ENCODE data around the gene CUL1.

DNA sequence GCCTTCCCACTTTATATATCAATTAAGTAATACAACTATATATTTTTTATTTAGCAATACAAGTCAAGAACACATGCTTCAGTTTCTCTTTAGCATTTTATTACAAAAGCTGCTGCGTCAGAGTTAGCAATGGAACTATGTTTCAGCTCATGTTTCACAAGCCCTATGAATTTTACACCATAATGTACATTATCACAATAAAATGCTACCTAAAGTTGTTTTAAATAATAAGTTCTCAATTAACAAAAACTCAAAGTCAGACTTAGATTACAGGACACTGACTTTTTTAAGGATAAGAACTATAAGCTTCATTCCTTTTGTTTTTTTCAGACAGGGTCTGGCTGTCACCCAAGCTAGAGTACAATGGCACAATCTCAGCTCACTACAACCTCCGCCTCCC lies 133.1 kb downstream of the CUL1 start:
- TF ChIP-seq, protein P1, sequence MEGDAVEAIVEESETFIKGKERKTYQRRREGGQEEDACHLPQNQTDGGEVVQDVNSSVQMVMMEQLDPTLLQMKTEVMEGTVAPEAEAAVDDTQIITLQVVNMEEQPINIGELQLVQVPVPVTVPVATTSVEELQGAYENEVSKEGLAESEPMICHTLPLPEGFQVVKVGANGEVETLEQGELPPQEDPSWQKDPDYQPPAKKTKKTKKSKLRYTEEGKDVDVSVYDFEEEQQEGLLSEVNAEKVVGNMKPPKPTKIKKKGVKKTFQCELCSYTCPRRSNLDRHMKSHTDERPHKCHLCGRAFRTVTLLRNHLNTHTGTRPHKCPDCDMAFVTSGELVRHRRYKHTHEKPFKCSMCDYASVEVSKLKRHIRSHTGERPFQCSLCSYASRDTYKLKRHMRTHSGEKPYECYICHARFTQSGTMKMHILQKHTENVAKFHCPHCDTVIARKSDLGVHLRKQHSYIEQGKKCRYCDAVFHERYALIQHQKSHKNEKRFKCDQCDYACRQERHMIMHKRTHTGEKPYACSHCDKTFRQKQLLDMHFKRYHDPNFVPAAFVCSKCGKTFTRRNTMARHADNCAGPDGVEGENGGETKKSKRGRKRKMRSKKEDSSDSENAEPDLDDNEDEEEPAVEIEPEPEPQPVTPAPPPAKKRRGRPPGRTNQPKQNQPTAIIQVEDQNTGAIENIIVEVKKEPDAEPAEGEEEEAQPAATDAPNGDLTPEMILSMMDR (conservative IDR thresholded peaks at IDR 0.05): no peak
- no peak for TF ChIP-seq ZFX (IDR thresholded peaks at IDR 0.05)
